ENCODE results near the gene AOC1. TPM values are rescaled to one million over a fixed set of nuclear protein-coding genes. Genes with fewer than 3 reads are reported as not detected.

AOC1 gene
- total RNA-seq, 2 experiments from 2014 or later, result not detected

GRCh38 chr7:150871601-150872000, 19.3 kb downstream of the AOC1 start:
- TF ChIP-seq EZH2phosphoT487 (IDR thresholded peaks at IDR 0.05; ENCODE audit: borderline replicate concordance, low read depth, low read length), result no peak
- TF ChIP-seq CTCF (conservative IDR thresholded peaks at IDR 0.05; ENCODE audit: low read length), result no peak
- POLR2A ChIA-PET, result no interaction called here
- CTCF ChIA-PET (ENCODE audit: unreplicated experiment), result no interaction called here
- BruUV-seq (replicated peaks), result no TSS peak
- H3K4me3 ChIP-seq (ENCODE audit: low read depth, low read length, poor library complexity, severe bottlenecking), result no peak overlapping the region
- no peaks in the 10 kb centered on the region for H3K36me3 ChIP-seq (ENCODE audit: insufficient read depth, low read length)
- no peaks in the 10 kb centered on the region for H3K9me2 ChIP-seq (ENCODE audit: insufficient read depth, low read length)
- H4K20me1 ChIP-seq (ENCODE audit: insufficient read depth, low read length), result no peaks in the 10 kb centered on the region
- DNase-seq (ENCODE audit: low spot score), result no peak
- peaks cover 8% of the 10 kb centered on the region for H3K4me1 ChIP-seq (ENCODE audit: insufficient read depth, low read length, poor library complexity, severe bottlenecking)
- no peak overlapping the region for H3K4me2 ChIP-seq (ENCODE audit: low read length)
- no peak overlapping the region for H2AFZ ChIP-seq (ENCODE audit: low read length)
- intact Hi-C loops (cut with micrococcal nuclease; ENCODE audit: unreplicated experiment), result no loop called here
- no peak overlapping the region for H3K27ac ChIP-seq (ENCODE audit: low read depth, low read length, poor library complexity, severe bottlenecking)
- H3K9me3 ChIP-seq (ENCODE audit: low read length), result peaks cover 6% of the 10 kb centered on the region; the same call in 1 of the 2 replicates
- no peaks in the 10 kb centered on the region for H3K79me2 ChIP-seq (ENCODE audit: insufficient read depth, low read depth, low read length)

- BruUV-seq (replicated peaks), result no TSS peak
- DNase-seq (ENCODE audit: low spot score), result no peak
- no peak overlapping the region for H3K27ac ChIP-seq (ENCODE audit: low read depth, low read length, poor library complexity, severe bottlenecking)
- H3K9me3 ChIP-seq (ENCODE audit: low read length), result peaks cover 6% of the 10 kb centered on the region; the same call in 1 of the 2 replicates
- H3K79me2 ChIP-seq (ENCODE audit: insufficient read depth, low read depth, low read length), result no peaks in the 10 kb centered on the region
- H4K20me1 ChIP-seq (ENCODE audit: insufficient read depth, low read length), result no peaks in the 10 kb centered on the region
- no peak overlapping the region for H2AFZ ChIP-seq (ENCODE audit: low read length)
- H3K36me3 ChIP-seq (ENCODE audit: insufficient read depth, low read length), result no peaks in the 10 kb centered on the region
- H3K4me2 ChIP-seq (ENCODE audit: low read length), result no peak overlapping the region
- no peak overlapping the region for H3K4me3 ChIP-seq (ENCODE audit: low read depth, low read length, poor library complexity, severe bottlenecking)
- H3K4me1 ChIP-seq (ENCODE audit: insufficient read depth, low read length, poor library complexity, severe bottlenecking), result peaks cover 17% of the 10 kb centered on the region
- no peak for TF ChIP-seq CTCF (conservative IDR thresholded peaks at IDR 0.05; ENCODE audit: low read length)
- TF ChIP-seq EZH2phosphoT487 (IDR thresholded peaks at IDR 0.05; ENCODE audit: borderline replicate concordance, low read depth, low read length), result no peak
- no peaks in the 10 kb centered on the region for H3K9me2 ChIP-seq (ENCODE audit: insufficient read depth, low read length)
- ChIA-PET POLR2A (no interaction called here), CTCF (ENCODE audit: unreplicated experiment) (interaction anchor here (0.5 kb wide), 1 partner anchor 551 kb away, joined by 3 read pairs; no protein-coding TSS in a partner anchor)
- intact Hi-C loops (cut with micrococcal nuclease; ENCODE audit: unreplicated experiment), result no loop called here
Measured at GRCh38 chr7:150874401-150875198, 22.3 kb downstream of the AOC1 start.

- no peak overlapping the region for H2AFZ ChIP-seq (ENCODE audit: low read length)
- H3K27ac ChIP-seq (ENCODE audit: low read depth, low read length, poor library complexity, severe bottlenecking), result no peak overlapping the region
- no TSS peak for BruUV-seq (replicated peaks)
- peak; percentile 52 for DNase-seq (ENCODE audit: low spot score)
- no peaks in the 10 kb centered on the region for H4K20me1 ChIP-seq (ENCODE audit: insufficient read depth, low read length)
- peaks cover 17% of the 10 kb centered on the region for H3K4me1 ChIP-seq (ENCODE audit: insufficient read depth, low read length, poor library complexity, severe bottlenecking)
- no peaks in the 10 kb centered on the region for H3K36me3 ChIP-seq (ENCODE audit: insufficient read depth, low read length)
- no peak overlapping the region for H3K4me3 ChIP-seq (ENCODE audit: low read depth, low read length, poor library complexity, severe bottlenecking)
- intact Hi-C loops (cut with micrococcal nuclease; ENCODE audit: unreplicated experiment), result loop anchor here (2.0 kb wide), 2 partner anchors 19 to 113 kb away; no protein-coding TSS in a partner anchor
- TF ChIP-seq CTCF (conservative IDR thresholded peaks at IDR 0.05; ENCODE audit: low read length) (peak; percentile 74), EZH2phosphoT487 (IDR thresholded peaks at IDR 0.05; ENCODE audit: borderline replicate concordance, low read depth, low read length) (no peak)
- no peaks in the 10 kb centered on the region for H3K79me2 ChIP-seq (ENCODE audit: insufficient read depth, low read depth, low read length)
- POLR2A ChIA-PET, result no interaction called here
- no peaks in the 10 kb centered on the region for H3K9me2 ChIP-seq (ENCODE audit: insufficient read depth, low read length)
- CTCF ChIA-PET (ENCODE audit: unreplicated experiment), result no interaction called here
- no peak overlapping the region for H3K4me2 ChIP-seq (ENCODE audit: low read length)
- H3K9me3 ChIP-seq (ENCODE audit: low read length), result peaks cover 16% of the 10 kb centered on the region
Measured at GRCh38 chr7:150875791-150876190, 23.5 kb downstream of the AOC1 start.

Measured in OCI-LY7 (cell line).